GM12878 (cell line): ENCODE results near the gene ARL15. TPM values are rescaled to one million over a fixed set of nuclear protein-coding genes. Genes with fewer than 3 reads are reported as not detected.

Experiments
- ATAC-seq: fragments of 200-7000 bp; cut with Tn5 transposase; 3 replicates; pipeline ENCODE4 v1.9.1; 2020; ENCODE audit warnings: mild to moderate bottlenecking, moderate library complexity
- BruUV-seq: library from RNA; stranded (reverse); fragments of 400-500 nt; replicated peaks from 2 replicates; lab custom pipeline; 2021; lab: Mats Ljungman, UMichigan
- CTCF ChIA-PET: fragments of 300-600 bp; sonication (Branson Sonifier 250); formaldehyde crosslinking; extraction: SDS; loops from one replicate; lab custom pipeline; 2021; ENCODE audit warnings: inconsistent platforms; lab: Yijun Ruan, JAX
- POLR2A ChIA-PET: fragments of 350-600 bp; formaldehyde crosslinking; extraction: SDS; loops from one replicate; lab custom pipeline; 2021; ENCODE audit warnings: inconsistent platforms; lab: Charles Lee
- RAD21 ChIA-PET: fragments of 300-600 bp; sonication (Branson Sonifier 250); formaldehyde crosslinking; loops from one replicate; lab custom pipeline; 2023; ENCODE audit warnings: antibody characterized with exemption; ENCODE audit not compliant: unreplicated experiment; lab: Charles Lee
- SMC1A ChIA-PET: fragments of 300-600 bp; sonication (Branson Sonifier 250); formaldehyde crosslinking; loops from one replicate; lab custom pipeline; 2023; ENCODE audit not compliant: unreplicated experiment, uncharacterized antibody; lab: Charles Lee
- DNase-seq: peaks from one replicate; pipeline ENCODE4 v3.0.0-alpha.2; 2011; ENCODE audit warnings: low read depth, low spot score
- FAIRE-seq: peaks from 3 replicates; lab custom pipeline; 2011; peaks lifted over from hg19 to GRCh38; lab: Jason Lieb, UNC
- H2AFZ ChIP-seq: 2 replicates; pipeline ENCODE4 v1.6.0; 2011; ENCODE audit warnings: low read depth, low read length, control low read depth; ENCODE audit not compliant: control insufficient read depth
- H3K27ac ChIP-seq: 2 replicates; pipeline ENCODE4 v1.5.1; 2011; ENCODE audit warnings: control low read depth; ENCODE audit not compliant: control insufficient read depth, insufficient read depth
- H3K27me3 ChIP-seq, 2 experiments: replicated peaks in 1 of 2; 2 replicates each; pipeline versions ENCODE4 v1.6.0 to v1.6.1; 2011; ENCODE audit warnings: low read length in 1 of 2; ENCODE audit not compliant: control insufficient read depth in 2 of 2, insufficient read depth in 2 of 2
- H3K36me3 ChIP-seq, 2 experiments: 2 replicates each; pipeline ENCODE4 v1.5.1; 2011; ENCODE audit warnings: low read length in 1 of 2; ENCODE audit not compliant: control insufficient read depth in 2 of 2, insufficient read depth in 2 of 2
- H3K4me1 ChIP-seq: 2 replicates; pipeline ENCODE4 v1.6.1; 2011; ENCODE audit warnings: mild to moderate bottlenecking, low read length, moderate library complexity, mixed read lengths; ENCODE audit not compliant: control insufficient read depth, insufficient read depth
- H3K4me2 ChIP-seq: 2 replicates; pipeline ENCODE4 v1.6.0; 2011; ENCODE audit warnings: control low read depth; ENCODE audit not compliant: control insufficient read depth, insufficient read depth
- H3K4me3 ChIP-seq: fragments of 200-600 bp; sonication (generic); 2 replicates; pipeline ENCODE4 v1.5.1; 2016
- H3K79me2 ChIP-seq: 2 replicates; pipeline ENCODE4 v1.6.0; 2011; ENCODE audit warnings: low read length; ENCODE audit not compliant: control insufficient read depth, insufficient read depth
- H3K9ac ChIP-seq: 2 replicates; pipeline ENCODE4 v1.8.0; 2011; ENCODE audit warnings: low read length, control low read depth, mixed read lengths; ENCODE audit not compliant: control insufficient read depth, insufficient read depth
- H3K9me3 ChIP-seq: replicated peaks from 3 replicates; pipeline ENCODE4 v1.5.1; 2011; ENCODE audit warnings: mild to moderate bottlenecking, low read length; ENCODE audit not compliant: control insufficient read depth, insufficient read depth
- H4K20me1 ChIP-seq: 2 replicates; pipeline ENCODE4 v1.6.0; 2011; ENCODE audit not compliant: control insufficient read depth, insufficient read depth
- EED ChIP-seq: sonication (generic); IDR thresholded peaks from 2 replicates; pipeline ENCODE4 v1.6.1; 2016; ENCODE audit warnings: antibody characterized with exemption, low read depth
- ESRRA ChIP-seq: IDR thresholded peaks from 2 replicates; pipeline ENCODE4 v1.6.1; 2012; ENCODE audit warnings: mild to moderate bottlenecking, low read length, improper control_type of control experiment
- ETV6 ChIP-seq, 2 experiments: fragments of 450-650 bp in 1 of 2; IDR thresholded peaks in 1 of 2; conservative IDR thresholded peaks in 1 of 2; 2 replicates each; pipeline ENCODE4 v1.6.1; 2014; ENCODE audit warnings: antibody characterized with exemption in 1 of 2, borderline replicate concordance in 1 of 2, low read depth in 1 of 2, mild to moderate bottlenecking in 1 of 2, moderate library complexity in 1 of 2
- POLR2AphosphoS2 ChIP-seq: IDR thresholded peaks from 2 replicates; pipeline ENCODE4 v1.6.1; 2011; ENCODE audit warnings: low read depth, mild to moderate bottlenecking, low read length, improper control_type of control experiment, moderate library complexity
- SMAD1 ChIP-seq: fragments of 450-650 bp; IDR thresholded peaks from 2 replicates; pipeline ENCODE4 v1.6.1; 2018; ENCODE audit warnings: mild to moderate bottlenecking, low read depth; ENCODE audit not compliant: partially characterized antibody
- WGBS: methylation state at CpG from one replicate; pipeline ENCODE4 v1.1.6; 2016; ENCODE audit warnings: low lambda C conversion rate; ENCODE audit not compliant: insufficient replicate concordance, insufficient coverage; ENCODE audit errors: missing lambda C conversion rate; 5-methylcytosine and 5-hydroxymethylcytosine counted together
- in situ Hi-C: fragments of 300-500 bp; cut with MboI; formaldehyde crosslinking; loops from 9 replicates; pipeline ENCODE4 v1.14.3; 2018; ENCODE audit warnings: mixed read lengths
- intact Hi-C: fragments of 100-400 bp; cut with micrococcal nuclease; formaldehyde crosslinking; loops from one replicate; pipeline ENCODE4 v1.14.2; 2022; ENCODE audit not compliant: unreplicated experiment
- polyA plus RNA-seq, 11 experiments: library from polyadenylated mRNA; depleted of rRNA in 4 of 11; unstranded in 6 of 11; stranded (reverse) in 5 of 11; fragments of >200 nt; fragmentation: Nextera tagmentation in 4 of 11; fragmentation: Illumina TruSeq in 1 of 11; extraction: Ambion mirVana in 4 of 11; extraction: Trizol in 1 of 11; gene quantifications; 1 replicate in 1 of 11; 2 replicates in 10 of 11; pipeline versions ENCODE4 v1.2.1 to v1.2.3, GENCODE V29; 2011 to 2016; ENCODE audit warnings: inconsistent platforms in 2 of 11, missing spikeins in 2 of 11, low read depth in 1 of 11
- total RNA-seq, 4 experiments: library from RNA; depleted of rRNA in 3 of 4; stranded (reverse); fragments of >200 nt in 3 of 4; fragmentation: Illumina TruSeq in 1 of 4; extraction: Trizol in 1 of 4; gene quantifications; 2 replicates each; pipeline versions ENCODE4 v1.2.1 to v1.2.3, GENCODE V29; 2013 to 2021
- TF ChIP-seq, protein P1 (sequence below): fragments of 450-650 bp; IDR thresholded peaks from 2 replicates; pipeline ENCODE4 v1.6.1; 2017; ENCODE audit warnings: low read depth, mild to moderate bottlenecking, moderate library complexity
- TF ChIP-seq, protein P2 (sequence below): fragments of 150-350 bp; IDR thresholded peaks from 2 replicates; pipeline ENCODE4 v1.6.1; 2016; ENCODE audit warnings: low read depth, low read length

The ARL15 gene
- total and polyA plus RNA-seq, 10 of the 15 experiments (the other 5 are each of a cell fraction or from before 2014, with no cell fraction given): 3.6 to 11.0 (median 7.7) TPM

DNA sequence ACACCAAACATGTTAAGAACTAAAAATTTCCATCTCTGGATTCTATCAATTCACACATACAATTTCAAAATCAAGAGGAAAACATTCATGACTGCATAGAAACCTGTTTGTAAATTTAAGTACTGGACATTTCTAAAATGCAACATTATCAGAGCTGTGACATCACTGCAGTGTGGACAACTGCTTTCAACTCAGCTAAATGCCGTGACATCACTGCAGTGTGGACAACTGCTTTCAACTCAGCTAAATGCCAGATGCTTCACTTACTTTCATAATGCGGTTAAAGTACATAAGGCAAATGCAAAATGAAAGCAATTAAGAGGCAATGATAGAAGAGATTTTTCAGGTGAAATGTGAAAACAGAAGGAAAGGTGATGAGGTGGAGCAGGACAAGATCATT lies 161.5 kb downstream of the ARL15 start:
- Histone ChIP-seq H3K9ac (no peak overlapping the region), H4K20me1 (no peaks in the 10 kb centered on the region), H3K36me3 (no peaks in the 10 kb centered on the region), H3K27me3 (no peaks in the 10 kb centered on the region), H2AFZ (no peak overlapping the region), H3K27ac (no peak overlapping the region), H3K79me2 (no peaks in the 10 kb centered on the region), H3K9me3 (no peaks in the 10 kb centered on the region), H3K4me3 (no peak overlapping the region), H3K4me2 (no peak overlapping the region), H3K4me1 (no peaks in the 10 kb centered on the region)
- in situ Hi-C loops (no loop called here), intact Hi-C loops (no loop called here)
- no TSS peak for BruUV-seq
- no peak for DNase-seq
- FAIRE-seq: no peak
- TF ChIP-seq SMAD1: no peak
- TF ChIP-seq ESRRA: no peak
- TF ChIP-seq ETV6 (conservative IDR thresholded peaks at IDR 0.05 in 1 of 2, IDR thresholded peaks at IDR 0.05 in 1 of 2; ENCODE audit: borderline replicate concordance in 1 of 2, low read depth in 1 of 2): no peak
- no peak for TF ChIP-seq EED
- TF ChIP-seq, protein P1, sequence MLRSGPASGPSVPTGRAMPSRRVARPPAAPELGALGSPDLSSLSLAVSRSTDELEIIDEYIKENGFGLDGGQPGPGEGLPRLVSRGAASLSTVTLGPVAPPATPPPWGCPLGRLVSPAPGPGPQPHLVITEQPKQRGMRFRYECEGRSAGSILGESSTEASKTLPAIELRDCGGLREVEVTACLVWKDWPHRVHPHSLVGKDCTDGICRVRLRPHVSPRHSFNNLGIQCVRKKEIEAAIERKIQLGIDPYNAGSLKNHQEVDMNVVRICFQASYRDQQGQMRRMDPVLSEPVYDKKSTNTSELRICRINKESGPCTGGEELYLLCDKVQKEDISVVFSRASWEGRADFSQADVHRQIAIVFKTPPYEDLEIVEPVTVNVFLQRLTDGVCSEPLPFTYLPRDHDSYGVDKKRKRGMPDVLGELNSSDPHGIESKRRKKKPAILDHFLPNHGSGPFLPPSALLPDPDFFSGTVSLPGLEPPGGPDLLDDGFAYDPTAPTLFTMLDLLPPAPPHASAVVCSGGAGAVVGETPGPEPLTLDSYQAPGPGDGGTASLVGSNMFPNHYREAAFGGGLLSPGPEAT: no peak
- TF ChIP-seq, protein P2, sequence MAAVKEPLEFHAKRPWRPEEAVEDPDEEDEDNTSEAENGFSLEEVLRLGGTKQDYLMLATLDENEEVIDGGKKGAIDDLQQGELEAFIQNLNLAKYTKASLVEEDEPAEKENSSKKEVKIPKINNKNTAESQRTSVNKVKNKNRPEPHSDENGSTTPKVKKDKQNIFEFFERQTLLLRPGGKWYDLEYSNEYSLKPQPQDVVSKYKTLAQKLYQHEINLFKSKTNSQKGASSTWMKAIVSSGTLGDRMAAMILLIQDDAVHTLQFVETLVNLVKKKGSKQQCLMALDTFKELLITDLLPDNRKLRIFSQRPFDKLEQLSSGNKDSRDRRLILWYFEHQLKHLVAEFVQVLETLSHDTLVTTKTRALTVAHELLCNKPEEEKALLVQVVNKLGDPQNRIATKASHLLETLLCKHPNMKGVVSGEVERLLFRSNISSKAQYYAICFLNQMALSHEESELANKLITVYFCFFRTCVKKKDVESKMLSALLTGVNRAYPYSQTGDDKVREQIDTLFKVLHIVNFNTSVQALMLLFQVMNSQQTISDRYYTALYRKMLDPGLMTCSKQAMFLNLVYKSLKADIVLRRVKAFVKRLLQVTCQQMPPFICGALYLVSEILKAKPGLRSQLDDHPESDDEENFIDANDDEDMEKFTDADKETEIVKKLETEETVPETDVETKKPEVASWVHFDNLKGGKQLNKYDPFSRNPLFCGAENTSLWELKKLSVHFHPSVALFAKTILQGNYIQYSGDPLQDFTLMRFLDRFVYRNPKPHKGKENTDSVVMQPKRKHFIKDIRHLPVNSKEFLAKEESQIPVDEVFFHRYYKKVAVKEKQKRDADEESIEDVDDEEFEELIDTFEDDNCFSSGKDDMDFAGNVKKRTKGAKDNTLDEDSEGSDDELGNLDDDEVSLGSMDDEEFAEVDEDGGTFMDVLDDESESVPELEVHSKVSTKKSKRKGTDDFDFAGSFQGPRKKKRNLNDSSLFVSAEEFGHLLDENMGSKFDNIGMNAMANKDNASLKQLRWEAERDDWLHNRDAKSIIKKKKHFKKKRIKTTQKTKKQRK: no peak
- TF ChIP-seq POLR2AphosphoS2: no peak
- ATAC-seq: no peak
- CTCF ChIA-PET: interaction anchor here (1.1 kb wide), 1 partner anchor 26 kb away, joined by 3 read pairs; no protein-coding TSS in a partner anchor
- RAD21 ChIA-PET: interaction anchor here (0.9 kb wide), 1 partner anchor 85 kb away, joined by 3 read pairs; no protein-coding TSS in a partner anchor
- SMC1A ChIA-PET: interaction anchor here (1.3 kb wide), 1 partner anchor 20 kb away, joined by 3 read pairs; no protein-coding TSS in a partner anchor
- 100% methylated on average over 2 of the region's 2 CpGs for WGBS
- POLR2A ChIA-PET: no interaction called here
